Mononuclear cell (primary cell): ENCODE data around the gene ZSCAN21. TPM values are rescaled to one million over a fixed set of nuclear protein-coding genes. Genes with fewer than 3 reads are reported as not detected.

Source experiments
- H3K27me3 ChIP-seq: 2 replicates; pipeline ENCODE4 v1.6.0; 2011; ENCODE audit warnings: low read length, control low read depth; ENCODE audit not compliant: insufficient read depth
- H3K4me1 ChIP-seq: 2 replicates; pipeline ENCODE4 v1.5.1; 2011; ENCODE audit warnings: mild to moderate bottlenecking, low read length, control low read depth; ENCODE audit not compliant: insufficient read depth
- H3K4me3 ChIP-seq: 2 replicates; pipeline ENCODE4 v1.5.1; 2011; ENCODE audit warnings: mild to moderate bottlenecking, low read length, moderate library complexity
- H3K9me3 ChIP-seq: 2 replicates; pipeline ENCODE4 v1.5.1; 2011; ENCODE audit warnings: low read depth, mild to moderate bottlenecking, control low read depth, low read length
- total RNA-seq: library from RNA; depleted of rRNA; stranded (reverse); fragments of >200 nt; gene quantifications from one replicate; pipeline ENCODE4 v1.2.3, GENCODE V29; 2012

Gene ZSCAN21
- total RNA-seq, 1 donor: 2.0 TPM

- Histone ChIP-seq H3K9me3 (no peaks in the 10 kb centered on the region), H3K4me1 (peaks cover 12% of the 10 kb centered on the region), H3K4me3 (no peak overlapping the region), H3K27me3 (no peaks in the 10 kb centered on the region)
Observed at GRCh38 chr7:100093925-100094486, 44.4 kb downstream of the ZSCAN21 start.

- Histone ChIP-seq H3K27me3 (no peaks in the 10 kb centered on the region), H3K9me3 (no peaks in the 10 kb centered on the region), H3K4me1 (peaks cover 15% of the 10 kb centered on the region), H3K4me3 (no peak overlapping the region)
Observed at GRCh38 chr7:100095289-100095688, 45.7 kb downstream of the ZSCAN21 start.

- Histone ChIP-seq H3K4me1 (peaks cover 15% of the 10 kb centered on the region), H3K27me3 (no peaks in the 10 kb centered on the region), H3K9me3 (no peaks in the 10 kb centered on the region), H3K4me3 (no peak overlapping the region)
Observed at GRCh38 chr7:100095704-100096103, 46.1 kb downstream of the ZSCAN21 start.

- Histone ChIP-seq H3K4me1 (peaks cover 25% of the 10 kb centered on the region), H3K27me3 (no peaks in the 10 kb centered on the region), H3K9me3 (no peaks in the 10 kb centered on the region), H3K4me3 (no peak overlapping the region)
Observed at GRCh38 chr7:100098913-100099312, 49.3 kb downstream of the ZSCAN21 start.

- peaks cover 25% of the 10 kb centered on the region for H3K4me1 ChIP-seq
- H3K9me3 ChIP-seq: no peaks in the 10 kb centered on the region
- H3K27me3 ChIP-seq: no peaks in the 10 kb centered on the region
- H3K4me3 ChIP-seq: no peak overlapping the region
Observed at GRCh38 chr7:100099452-100099851, 49.9 kb downstream of the ZSCAN21 start.

- Histone ChIP-seq H3K9me3 (no peaks in the 10 kb centered on the region), H3K4me1 (peaks cover 25% of the 10 kb centered on the region), H3K4me3 (peak overlapping the region; percentile 86), H3K27me3 (no peaks in the 10 kb centered on the region)
Observed at GRCh38 chr7:100100420-100101015, 50.9 kb downstream of the ZSCAN21 start.

GRCh38 chr7:100101016-100101862, 51.7 kb downstream of the ZSCAN21 start, which contains the start of the genes AP4M1 and MCM7:
AP4M1 (plus strand) TSS chr7:100101643; CDS start chr7:100101715, 72 bp downstream.
MCM7 (minus strand) TSS chr7:100101397; CDS start chr7:100101294, 103 bp downstream.
- no peaks in the 10 kb centered on the region for H3K27me3 ChIP-seq
- H3K4me3 ChIP-seq: peak within 1 kb of the TSS; percentile 86
- H3K9me3 ChIP-seq: no peaks in the 10 kb centered on the region
- peaks cover 25% of the 10 kb centered on the region for H3K4me1 ChIP-seq

GRCh38 chr7:100102950-100103840, 53.6 kb downstream of the ZSCAN21 start:
- peaks cover 25% of the 10 kb centered on the region for H3K4me1 ChIP-seq
- H3K27me3 ChIP-seq: no peaks in the 10 kb centered on the region
- no peaks in the 10 kb centered on the region for H3K9me3 ChIP-seq
- H3K4me3 ChIP-seq: no peak overlapping the region

GRCh38 chr7:100105534-100105933, 56.0 kb downstream of the ZSCAN21 start:
- Histone ChIP-seq H3K4me1 (peaks cover 10% of the 10 kb centered on the region), H3K9me3 (no peaks in the 10 kb centered on the region)

GRCh38 chr7:100106633-100107032, 57.1 kb downstream of the ZSCAN21 start:
- Histone ChIP-seq H3K9me3 (no peaks in the 10 kb centered on the region), H3K4me3 (no peak overlapping the region), H3K27me3 (no peaks in the 10 kb centered on the region), H3K4me1 (peaks cover 10% of the 10 kb centered on the region)

More at GRCh38 chr7:100105534-100105933, 56.0 kb downstream of the ZSCAN21 start:
- no peaks in the 10 kb centered on the region for H3K27me3 ChIP-seq
- no peak overlapping the region for H3K4me3 ChIP-seq

GRCh38 chr7:100107125-100107737, 57.7 kb downstream of the ZSCAN21 start:
- H3K27me3 ChIP-seq: no peaks in the 10 kb centered on the region
- no peak overlapping the region for H3K4me3 ChIP-seq
- peaks cover 5% of the 10 kb centered on the region for H3K4me1 ChIP-seq
- H3K9me3 ChIP-seq: no peaks in the 10 kb centered on the region

- Histone ChIP-seq H3K4me3 (no peak overlapping the region), H3K4me1 (no peaks in the 10 kb centered on the region), H3K27me3 (no peaks in the 10 kb centered on the region), H3K9me3 (no peaks in the 10 kb centered on the region)
Observed at GRCh38 chr7:100107890-100108289, 58.3 kb downstream of the ZSCAN21 start.

GRCh38 chr7:100109521-100110163, 60.1 kb downstream of the ZSCAN21 start:
- Histone ChIP-seq H3K9me3 (no peaks in the 10 kb centered on the region), H3K4me1 (no peaks in the 10 kb centered on the region), H3K27me3 (no peaks in the 10 kb centered on the region), H3K4me3 (no peak overlapping the region)

GRCh38 chr7:100111156-100111555, 61.6 kb downstream of the ZSCAN21 start:
- H3K4me1 ChIP-seq: no peaks in the 10 kb centered on the region
- H3K4me3 ChIP-seq: no peak overlapping the region
- H3K27me3 ChIP-seq: no peaks in the 10 kb centered on the region
- no peaks in the 10 kb centered on the region for H3K9me3 ChIP-seq
